ENCODE measurements around the gene FKBP4.

FKBP4 gene

GRCh38 chr12:2833810-2834209 lies 39.0 kb downstream of the FKBP4 start:
- H3K4me3 ChIP-seq (ENCODE audit: insufficient read depth, low read length, poor library complexity, severe bottlenecking) = no peak overlapping the region
- no peaks in the 10 kb centered on the region for H3K9me2 ChIP-seq (replicated peaks; ENCODE audit: insufficient read depth, low read length)
- no peak overlapping the region for H3K9ac ChIP-seq (ENCODE audit: low read length)
- no peak overlapping the region for H2AFZ ChIP-seq (ENCODE audit: low read depth, low read length, severe bottlenecking)
- no peaks in the 10 kb centered on the region for H3K79me2 ChIP-seq (ENCODE audit: insufficient read depth, low read length)
- no peaks in the 10 kb centered on the region for H3K27me3 ChIP-seq (ENCODE audit: low read length)
- H4K20me1 ChIP-seq (ENCODE audit: low read depth, low read length) = no peaks in the 10 kb centered on the region
- no peaks in the 10 kb centered on the region for H3K36me3 ChIP-seq (ENCODE audit: low read length)
- no peak for TF ChIP-seq EZH2phosphoT487 (conservative IDR thresholded peaks at IDR 0.05; ENCODE audit: low read length)
- TF ChIP-seq CTCF (IDR thresholded peaks at IDR 0.05; ENCODE audit: insufficient read depth, low read length, poor library complexity, severe bottlenecking) = no peak
- no peaks in the 10 kb centered on the region for H3F3A ChIP-seq (ENCODE audit: insufficient read depth)
- H3K9me3 ChIP-seq (ENCODE audit: insufficient read depth, low read length) = no peaks in the 10 kb centered on the region
- H3K4me2 ChIP-seq (ENCODE audit: low read depth, low read length, poor library complexity, severe bottlenecking) = no peak overlapping the region
- H3K27ac ChIP-seq (ENCODE audit: low read depth, low read length) = no peak overlapping the region

- Histone ChIP-seq H3K79me2 (ENCODE audit: insufficient read depth, low read length) (no peaks in the 10 kb centered on the region), H3K9me2 (replicated peaks; ENCODE audit: insufficient read depth, low read length) (no peaks in the 10 kb centered on the region), H3K36me3 (ENCODE audit: low read length) (no peaks in the 10 kb centered on the region), H2AFZ (ENCODE audit: low read depth, low read length, severe bottlenecking) (no peak within 1 kb of the TSS), H3K9me3 (ENCODE audit: insufficient read depth, low read length) (no peaks in the 10 kb centered on the region), H3K27me3 (ENCODE audit: low read length) (no peaks in the 10 kb centered on the region), H3K27ac (ENCODE audit: low read depth, low read length) (no peak within 1 kb of the TSS), H3K4me3 (ENCODE audit: insufficient read depth, low read length, poor library complexity, severe bottlenecking) (no peak within 1 kb of the TSS), H4K20me1 (ENCODE audit: low read depth, low read length) (no peaks in the 10 kb centered on the region), H3K4me2 (ENCODE audit: low read depth, low read length, poor library complexity, severe bottlenecking) (no peak within 1 kb of the TSS), H3K9ac (ENCODE audit: low read length) (no peak within 1 kb of the TSS), H3F3A (ENCODE audit: insufficient read depth) (no peaks in the 10 kb centered on the region)
- TF ChIP-seq CTCF (IDR thresholded peaks at IDR 0.05; ENCODE audit: insufficient read depth, low read length, poor library complexity, severe bottlenecking) = no peak
These were observed 40.1 kb downstream of the FKBP4 start, which contains the start of gene NRIP2 for GRCh38 chr12:2834581-2835491. NRIP2 (minus strand) TSS chr12:2835035; CDS start chr12:2834983, 52 bp downstream.

GRCh38 chr12:2835691-2836403 lies 41.1 kb downstream of the FKBP4 start:
- Histone ChIP-seq H3K4me2 (ENCODE audit: low read depth, low read length, poor library complexity, severe bottlenecking) (no peak overlapping the region), H4K20me1 (ENCODE audit: low read depth, low read length) (no peaks in the 10 kb centered on the region), H3K9me3 (ENCODE audit: insufficient read depth, low read length) (no peaks in the 10 kb centered on the region), H3K79me2 (ENCODE audit: insufficient read depth, low read length) (no peaks in the 10 kb centered on the region), H3K4me3 (ENCODE audit: insufficient read depth, low read length, poor library complexity, severe bottlenecking) (no peak overlapping the region), H3K27me3 (ENCODE audit: low read length) (no peaks in the 10 kb centered on the region), H3K9me2 (replicated peaks; ENCODE audit: insufficient read depth, low read length) (no peaks in the 10 kb centered on the region), H3F3A (ENCODE audit: insufficient read depth) (no peaks in the 10 kb centered on the region), H3K27ac (ENCODE audit: low read depth, low read length) (no peak overlapping the region), H2AFZ (ENCODE audit: low read depth, low read length, severe bottlenecking) (no peak overlapping the region), H3K9ac (ENCODE audit: low read length) (no peak overlapping the region), H3K36me3 (ENCODE audit: low read length) (no peaks in the 10 kb centered on the region)
- TF ChIP-seq CTCF (IDR thresholded peaks at IDR 0.05; ENCODE audit: insufficient read depth, low read length, poor library complexity, severe bottlenecking) (no peak), EZH2phosphoT487 (conservative IDR thresholded peaks at IDR 0.05; ENCODE audit: low read length) (no peak)
